ENCODE results near the gene CLNK.

CLNK gene

GRCh38 chr4:10664408-10664807 lies 20.2 kb downstream of the CLNK start:
- no peak for DNase-seq (ENCODE audit: extremely low read depth in 1 of 2, low read depth in 1 of 2)

GRCh38 chr4:10662937-10663336 lies 21.6 kb downstream of the CLNK start:
- DNase-seq (ENCODE audit: extremely low read depth in 1 of 2, low read depth in 1 of 2): no peak

GRCh38 chr4:10661047-10661446 lies 23.5 kb downstream of the CLNK start:
- DNase-seq (ENCODE audit: extremely low read depth in 1 of 2, low read depth in 1 of 2): no peak

GRCh38 chr4:10659251-10659650 lies 25.3 kb downstream of the CLNK start:
- no peak for DNase-seq (ENCODE audit: extremely low read depth in 1 of 2, low read depth in 1 of 2)

- DNase-seq (ENCODE audit: extremely low read depth in 1 of 2, low read depth in 1 of 2): no peak
Measured at GRCh38 chr4:10656988-10657387, 27.6 kb downstream of the CLNK start.

- DNase-seq (ENCODE audit: extremely low read depth in 1 of 2, low read depth in 1 of 2): no peak
Measured at GRCh38 chr4:10656420-10656819, 28.1 kb downstream of the CLNK start.

- DNase-seq (ENCODE audit: extremely low read depth in 1 of 2, low read depth in 1 of 2): no peak
Measured at GRCh38 chr4:10655968-10656367, 28.6 kb downstream of the CLNK start.

GRCh38 chr4:10648479-10648878 lies 36.1 kb downstream of the CLNK start:
- DNase-seq (ENCODE audit: extremely low read depth in 1 of 2, low read depth in 1 of 2): no peak

GRCh38 chr4:10647846-10648245 lies 36.7 kb downstream of the CLNK start:
- DNase-seq (ENCODE audit: extremely low read depth in 1 of 2, low read depth in 1 of 2): no peak

- DNase-seq (ENCODE audit: extremely low read depth in 1 of 2, low read depth in 1 of 2): no peak
Measured at GRCh38 chr4:10643600-10644425, 40.8 kb downstream of the CLNK start.

- DNase-seq (ENCODE audit: extremely low read depth in 1 of 2, low read depth in 1 of 2): no peak
Measured at GRCh38 chr4:10640561-10641201, 43.9 kb downstream of the CLNK start.

- DNase-seq (ENCODE audit: extremely low read depth in 1 of 2, low read depth in 1 of 2): no peak
Measured at GRCh38 chr4:10639664-10640063, 44.9 kb downstream of the CLNK start.

- DNase-seq (ENCODE audit: extremely low read depth in 1 of 2, low read depth in 1 of 2): no peak
Measured at GRCh38 chr4:10639100-10639499, 45.5 kb downstream of the CLNK start.

- DNase-seq (ENCODE audit: extremely low read depth in 1 of 2, low read depth in 1 of 2): no peak
Measured at GRCh38 chr4:10635091-10635490, 49.5 kb downstream of the CLNK start.

GRCh38 chr4:10629394-10629793 lies 55.2 kb downstream of the CLNK start:
- no peak for DNase-seq (ENCODE audit: extremely low read depth in 1 of 2, low read depth in 1 of 2)

GRCh38 chr4:10625131-10625530 lies 59.4 kb downstream of the CLNK start:
- DNase-seq (ENCODE audit: extremely low read depth in 1 of 2, low read depth in 1 of 2): no peak

- no peak for DNase-seq (ENCODE audit: extremely low read depth in 1 of 2, low read depth in 1 of 2)
Measured at GRCh38 chr4:10623862-10624261, 60.7 kb downstream of the CLNK start.

GRCh38 chr4:10623241-10623640 lies 61.3 kb downstream of the CLNK start:
- DNase-seq (ENCODE audit: extremely low read depth in 1 of 2, low read depth in 1 of 2): no peak

- DNase-seq (ENCODE audit: extremely low read depth in 1 of 2, low read depth in 1 of 2): no peak
Measured at GRCh38 chr4:10622728-10623127, 61.8 kb downstream of the CLNK start.

GRCh38 chr4:10620935-10621488 lies 63.6 kb downstream of the CLNK start:
- DNase-seq (ENCODE audit: extremely low read depth in 1 of 2, low read depth in 1 of 2): no peak

- DNase-seq (ENCODE audit: extremely low read depth in 1 of 2, low read depth in 1 of 2): no peak
Measured at GRCh38 chr4:10619855-10620254, 64.7 kb downstream of the CLNK start.

GRCh38 chr4:10619220-10619619 lies 65.3 kb downstream of the CLNK start:
- no peak for DNase-seq (ENCODE audit: extremely low read depth in 1 of 2, low read depth in 1 of 2)
